ENCODE data around the gene DDX47.

GRCh38 chr12:12804011-12804410 is 9.1 kb upstream of the DDX47 start:
- TF ChIP-seq, protein P1, sequence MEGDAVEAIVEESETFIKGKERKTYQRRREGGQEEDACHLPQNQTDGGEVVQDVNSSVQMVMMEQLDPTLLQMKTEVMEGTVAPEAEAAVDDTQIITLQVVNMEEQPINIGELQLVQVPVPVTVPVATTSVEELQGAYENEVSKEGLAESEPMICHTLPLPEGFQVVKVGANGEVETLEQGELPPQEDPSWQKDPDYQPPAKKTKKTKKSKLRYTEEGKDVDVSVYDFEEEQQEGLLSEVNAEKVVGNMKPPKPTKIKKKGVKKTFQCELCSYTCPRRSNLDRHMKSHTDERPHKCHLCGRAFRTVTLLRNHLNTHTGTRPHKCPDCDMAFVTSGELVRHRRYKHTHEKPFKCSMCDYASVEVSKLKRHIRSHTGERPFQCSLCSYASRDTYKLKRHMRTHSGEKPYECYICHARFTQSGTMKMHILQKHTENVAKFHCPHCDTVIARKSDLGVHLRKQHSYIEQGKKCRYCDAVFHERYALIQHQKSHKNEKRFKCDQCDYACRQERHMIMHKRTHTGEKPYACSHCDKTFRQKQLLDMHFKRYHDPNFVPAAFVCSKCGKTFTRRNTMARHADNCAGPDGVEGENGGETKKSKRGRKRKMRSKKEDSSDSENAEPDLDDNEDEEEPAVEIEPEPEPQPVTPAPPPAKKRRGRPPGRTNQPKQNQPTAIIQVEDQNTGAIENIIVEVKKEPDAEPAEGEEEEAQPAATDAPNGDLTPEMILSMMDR (IDR thresholded peaks at IDR 0.05), result no peak
- TF ChIP-seq EZH2 (IDR thresholded peaks at IDR 0.05; ENCODE audit: borderline replicate concordance, insufficient read depth, low read depth, low read length, poor library complexity, severe bottlenecking), result no peak

All from B cell (primary cell).